Activated CD8-positive, alpha-beta memory T cell treated with anti-CD3 and anti-CD28 coated beads for 4 hours (primary cell): ENCODE results near the gene SLC24A4.
"Not testable (repeated sequence)": the region's sequence is repeated elsewhere in the genome, so short reads cannot be mapped to it uniquely, and the experiment has no call there.

Source experiments
- DNase-seq, 2 donors: peaks; one replicate each; pipeline ENCODE4 v3.0.0-alpha.2; 2020; ENCODE audit warnings: low read depth in 2 of 2

Gene SLC24A4

DNA sequence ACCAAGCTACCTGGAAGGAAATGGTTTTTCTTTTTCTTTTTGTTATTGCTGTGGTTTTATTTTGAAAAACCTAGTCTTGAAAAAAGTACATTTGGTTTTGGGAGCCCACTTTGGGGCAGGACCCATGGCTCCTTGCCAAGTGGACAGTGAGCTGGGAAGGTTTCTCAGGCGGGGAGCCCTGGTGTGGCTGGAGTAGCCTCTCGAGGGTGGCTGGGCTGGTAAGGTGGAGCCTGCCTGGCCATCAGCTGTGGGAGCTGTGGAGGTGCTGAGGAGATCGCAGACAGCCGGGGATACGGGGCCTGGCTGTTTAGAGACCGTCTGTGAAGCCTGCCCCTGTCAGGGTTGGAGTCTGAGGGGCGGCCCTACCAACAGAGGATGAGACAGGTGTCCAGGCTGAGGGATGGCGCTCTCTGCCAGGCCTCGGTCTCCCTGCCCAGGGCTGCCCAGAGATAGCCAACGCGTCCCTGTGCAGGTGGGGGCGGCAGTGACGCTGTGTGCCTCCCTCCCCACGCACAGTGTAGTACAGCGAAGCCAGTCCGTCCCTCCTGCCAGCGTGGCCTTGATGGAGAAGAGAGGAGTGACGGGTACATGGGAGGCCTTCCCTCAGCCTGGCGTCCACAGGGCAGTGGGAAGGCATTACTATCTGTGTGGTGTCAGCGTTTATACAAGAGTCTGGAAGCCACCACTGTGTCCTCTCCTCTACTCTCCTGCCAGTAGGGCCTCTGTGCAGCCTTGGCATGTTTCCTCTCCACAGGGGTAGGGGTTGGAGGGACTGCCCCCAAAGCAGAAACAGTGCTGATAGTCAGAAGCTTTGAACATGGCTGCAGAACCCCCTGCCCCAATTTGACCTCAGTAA lies 196.5 kb downstream of the SLC24A4 start:
- no peak for DNase-seq

DNA sequence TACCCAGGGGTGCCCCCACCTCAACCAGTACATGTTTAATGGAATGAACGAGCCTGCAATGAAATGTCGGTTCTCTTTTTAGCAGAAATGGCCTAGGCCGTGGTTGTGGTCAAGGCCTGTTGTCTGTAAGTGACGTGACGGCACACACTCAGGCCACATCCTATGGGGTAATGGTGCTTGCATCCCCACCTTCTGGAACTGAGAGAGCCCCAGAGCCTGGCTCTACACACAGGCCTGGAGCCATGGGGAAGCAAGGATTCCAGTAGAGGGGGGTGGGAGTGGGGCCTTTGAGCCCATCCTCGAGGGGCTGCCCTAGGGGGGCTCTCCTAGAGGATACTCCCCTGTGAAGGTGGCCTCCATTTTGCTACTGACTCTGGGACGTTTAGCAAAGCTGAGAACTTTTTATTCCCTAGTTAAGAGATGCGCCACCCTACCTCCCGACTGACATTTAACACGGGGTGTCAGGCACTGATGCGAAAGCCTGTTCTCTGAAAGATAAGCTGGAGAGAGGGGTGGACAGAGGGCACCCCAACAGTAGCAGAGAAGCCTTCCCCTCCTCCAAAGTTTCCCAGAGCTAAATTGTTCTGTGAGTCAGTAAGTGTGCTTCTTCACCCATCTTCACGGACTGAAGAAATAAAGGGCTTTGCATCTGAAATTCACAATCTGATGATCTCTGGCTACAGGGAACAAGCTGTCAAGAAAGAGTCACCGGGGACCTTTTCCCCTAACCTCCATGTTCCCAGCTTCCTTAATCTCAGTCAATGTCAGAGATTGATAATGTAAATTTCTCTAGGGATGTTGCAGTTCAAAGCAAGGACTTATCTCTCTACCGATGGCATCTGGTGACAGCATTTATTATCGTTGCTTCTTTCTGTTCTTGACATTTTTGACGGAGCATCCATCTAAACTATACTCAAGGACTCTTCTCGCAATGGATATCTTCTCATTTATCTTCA lies 197.4 kb downstream of the SLC24A4 start:
- DNase-seq = no peak

DNA sequence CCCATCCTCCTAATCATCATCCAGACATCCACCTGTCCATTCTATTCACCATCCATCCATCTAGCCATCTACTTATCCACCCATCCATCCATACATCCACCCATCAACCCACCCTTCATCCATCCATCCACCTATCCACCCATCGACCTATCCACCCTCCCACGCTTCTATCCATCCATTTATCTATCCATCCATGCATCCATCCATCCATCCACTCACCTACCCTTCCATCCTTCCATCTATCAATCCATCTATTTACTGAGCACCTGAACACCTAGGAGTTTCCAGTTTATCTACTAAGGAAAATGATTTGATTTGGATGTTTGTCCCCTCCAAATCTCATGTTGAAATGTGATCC lies 198.1 kb downstream of the SLC24A4 start:
- DNase-seq = no peak

DNA sequence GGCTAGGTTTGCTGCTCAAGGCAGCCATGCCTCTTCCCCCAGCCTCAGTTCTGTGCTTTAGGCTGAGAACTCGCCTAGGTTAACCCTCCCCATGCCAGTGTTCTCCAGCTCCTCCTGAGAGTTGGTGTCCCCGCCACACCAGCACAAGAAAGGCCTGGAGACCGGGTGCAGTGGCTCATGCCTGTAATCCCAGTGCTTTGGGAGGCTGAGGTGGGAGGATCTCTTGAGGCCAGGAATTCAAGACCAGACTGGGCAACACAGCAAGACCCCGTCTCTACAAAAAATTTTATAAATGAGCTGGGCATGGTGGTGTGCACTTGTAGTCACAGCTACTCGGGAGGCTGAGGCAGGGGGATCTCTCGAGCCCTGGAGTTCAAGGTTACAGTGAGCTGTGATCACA lies 200.8 kb downstream of the SLC24A4 start:
- DNase-seq = no peak

DNA sequence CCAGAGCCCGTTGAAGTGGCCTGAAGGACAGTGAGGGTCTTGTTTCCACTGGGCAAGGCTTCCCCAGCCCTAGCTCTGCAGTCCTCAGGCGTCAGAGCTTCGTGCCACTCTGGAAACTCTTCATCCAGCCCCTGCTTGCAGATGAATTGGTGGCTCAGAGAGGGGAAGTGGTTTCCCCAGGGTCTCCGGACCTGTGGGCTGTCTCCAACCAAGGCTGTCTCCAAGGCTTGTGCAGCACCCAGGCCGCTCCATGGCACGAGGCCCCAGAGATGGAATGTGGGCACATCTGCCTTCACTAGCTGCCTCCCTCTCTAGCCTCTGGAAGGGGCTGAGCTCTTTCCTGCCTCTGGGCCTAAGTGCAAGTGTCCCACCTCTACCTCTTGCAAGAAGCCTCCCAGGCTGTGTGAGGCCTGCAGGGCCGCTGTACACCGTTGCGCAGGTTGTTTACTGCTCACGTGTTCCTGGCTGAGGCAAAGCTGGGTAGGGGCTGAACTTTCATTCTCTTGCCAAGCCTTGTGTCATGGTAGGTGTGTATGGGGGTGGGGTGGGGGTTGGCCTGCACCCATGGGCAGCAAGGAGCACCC lies 201.7 kb downstream of the SLC24A4 start:
- no peak for DNase-seq

DNA sequence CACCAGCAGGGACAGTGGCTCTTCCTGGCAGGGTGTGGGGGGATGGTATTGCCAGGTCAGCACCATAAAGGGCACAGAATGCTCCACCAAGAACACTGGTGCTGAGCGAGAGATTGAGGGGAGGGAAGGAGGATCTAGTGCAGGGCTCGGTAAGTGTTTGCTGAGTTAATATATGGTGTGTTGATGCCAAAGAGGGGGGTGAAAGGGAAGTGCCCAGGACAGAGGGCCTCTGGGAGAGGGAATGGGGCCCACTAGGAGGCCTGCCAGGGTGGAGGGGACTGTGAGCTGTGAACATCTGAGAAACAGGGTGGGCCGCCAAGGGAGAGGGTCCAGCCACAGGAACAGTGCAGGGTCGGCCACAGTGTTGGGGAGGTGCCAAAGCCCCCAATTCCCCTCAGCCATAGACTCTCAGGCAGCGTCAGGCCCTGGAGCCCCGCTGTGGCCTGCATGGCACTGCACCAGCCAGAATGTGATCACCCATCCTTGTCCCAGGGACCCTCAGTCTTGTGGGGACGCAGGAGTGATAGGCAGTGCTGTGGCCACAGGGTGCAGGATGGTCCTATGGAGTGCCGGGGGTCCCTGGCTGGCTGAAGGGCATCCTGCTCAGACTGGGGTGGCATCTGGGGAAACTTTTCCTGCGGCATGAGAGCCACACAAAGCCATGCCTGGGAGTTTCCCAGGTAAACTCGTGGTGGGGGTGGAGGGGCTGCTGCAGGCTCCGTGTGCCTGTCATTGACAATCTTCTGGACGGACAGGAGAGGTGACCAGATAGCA lies 202.5 kb downstream of the SLC24A4 start:
- no peak for DNase-seq

DNA sequence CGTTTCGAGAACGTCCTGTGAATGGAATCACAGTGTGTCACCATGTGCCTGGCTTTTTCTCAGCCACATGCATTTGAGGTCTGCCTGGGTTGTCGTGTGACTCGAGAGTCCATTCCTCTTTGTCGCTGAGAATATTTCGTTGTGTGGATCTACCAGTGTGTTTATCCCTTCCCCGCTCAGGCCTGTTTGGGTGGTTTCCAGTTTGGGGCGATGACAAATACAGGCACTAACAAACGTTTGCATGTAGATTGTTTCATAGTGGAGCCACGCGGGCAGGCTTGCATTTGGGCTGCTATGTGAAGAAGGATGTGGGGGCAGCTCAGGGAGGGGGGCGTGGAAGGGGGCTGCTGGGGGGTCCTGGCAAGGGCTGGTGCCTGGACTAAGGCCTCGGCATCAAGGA lies 204.8 kb downstream of the SLC24A4 start:
- DNase-seq = no peak

DNA sequence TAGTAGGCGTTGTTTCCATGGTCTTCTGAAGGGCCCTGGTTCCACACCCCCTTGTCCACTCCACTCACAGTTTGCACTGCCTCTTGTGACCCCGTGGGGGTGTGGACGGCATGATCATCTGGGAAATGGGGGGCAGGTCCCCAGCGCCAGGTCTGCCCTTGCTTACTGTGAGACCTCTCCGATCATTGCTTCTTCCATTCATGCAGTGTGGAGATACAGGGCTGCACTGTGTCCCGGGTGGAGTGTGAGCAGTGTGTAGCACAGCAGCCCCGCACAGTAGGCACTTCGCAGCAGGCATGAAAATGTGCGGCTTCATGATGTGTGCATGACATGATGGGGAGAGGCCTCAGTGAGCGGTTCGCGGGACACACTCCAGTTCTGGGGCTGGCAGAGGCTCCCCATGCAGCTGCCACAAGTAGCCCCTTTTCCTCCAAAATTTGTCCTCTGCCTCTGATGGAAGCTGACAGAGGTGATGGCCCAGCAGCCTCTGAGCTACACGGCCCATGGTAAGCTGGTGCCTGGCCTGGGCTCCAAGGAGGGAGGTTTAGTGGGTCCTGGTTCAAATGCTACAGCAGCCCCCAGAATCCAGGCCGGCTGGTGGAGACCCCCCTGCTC lies 205.6 kb downstream of the SLC24A4 start:
- DNase-seq = no peak

DNA sequence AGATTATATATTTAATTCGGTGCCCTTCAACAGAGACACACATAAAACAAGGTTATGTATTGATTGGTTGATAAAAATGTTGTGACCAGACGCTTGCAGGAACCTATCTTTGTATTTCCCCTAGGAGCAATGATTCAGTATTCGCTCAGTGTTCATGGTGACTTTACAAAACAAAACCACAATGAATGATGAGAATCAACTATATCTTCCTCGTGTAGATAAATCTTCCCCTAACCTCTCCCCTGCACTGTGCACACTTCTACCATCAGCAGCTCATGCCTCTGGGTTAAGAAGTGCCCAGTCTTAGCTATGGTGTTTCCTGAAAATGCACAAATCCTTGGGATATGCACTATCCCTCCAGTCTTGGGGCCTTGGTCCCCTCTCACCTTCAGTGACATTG lies 206.9 kb downstream of the SLC24A4 start:
- DNase-seq = no peak

DNA sequence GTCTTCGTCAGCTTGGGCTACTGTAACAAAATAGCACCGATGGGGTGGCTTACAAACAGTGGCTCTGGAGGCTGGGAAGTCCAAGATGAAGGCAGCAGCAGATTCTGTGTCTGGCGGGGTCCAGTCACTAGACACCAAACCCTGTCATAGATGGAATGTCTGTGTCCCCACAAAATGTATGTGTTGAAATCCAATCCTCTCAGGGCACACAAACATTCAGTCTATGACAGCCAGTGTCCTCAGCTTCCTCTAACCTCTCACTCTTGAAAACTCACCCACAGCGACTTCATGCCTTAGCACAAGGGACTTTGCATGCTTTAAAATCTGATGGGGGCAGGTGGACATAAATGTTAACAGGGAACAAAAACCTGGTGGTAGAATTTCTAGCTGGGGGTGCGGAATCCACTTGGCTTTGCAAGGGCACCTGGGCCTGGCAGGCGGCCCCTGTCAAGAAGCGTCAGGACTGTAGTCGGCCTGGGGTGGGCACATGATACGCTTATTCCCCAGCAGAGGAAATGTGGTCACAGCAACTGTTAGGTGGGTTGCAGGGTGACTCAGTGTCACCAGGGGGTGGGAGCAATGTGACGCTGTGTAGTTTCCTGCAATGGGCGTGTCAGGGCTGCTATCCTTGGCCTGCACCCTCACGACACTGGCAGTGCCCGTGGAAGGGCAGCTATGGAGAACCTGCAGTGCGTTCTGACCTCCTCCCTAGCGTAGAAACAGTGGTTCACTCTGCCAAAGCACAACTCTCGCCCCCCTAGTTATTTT lies 208.3 kb downstream of the SLC24A4 start:
- DNase-seq = peak; percentile 82 to 85

DNA sequence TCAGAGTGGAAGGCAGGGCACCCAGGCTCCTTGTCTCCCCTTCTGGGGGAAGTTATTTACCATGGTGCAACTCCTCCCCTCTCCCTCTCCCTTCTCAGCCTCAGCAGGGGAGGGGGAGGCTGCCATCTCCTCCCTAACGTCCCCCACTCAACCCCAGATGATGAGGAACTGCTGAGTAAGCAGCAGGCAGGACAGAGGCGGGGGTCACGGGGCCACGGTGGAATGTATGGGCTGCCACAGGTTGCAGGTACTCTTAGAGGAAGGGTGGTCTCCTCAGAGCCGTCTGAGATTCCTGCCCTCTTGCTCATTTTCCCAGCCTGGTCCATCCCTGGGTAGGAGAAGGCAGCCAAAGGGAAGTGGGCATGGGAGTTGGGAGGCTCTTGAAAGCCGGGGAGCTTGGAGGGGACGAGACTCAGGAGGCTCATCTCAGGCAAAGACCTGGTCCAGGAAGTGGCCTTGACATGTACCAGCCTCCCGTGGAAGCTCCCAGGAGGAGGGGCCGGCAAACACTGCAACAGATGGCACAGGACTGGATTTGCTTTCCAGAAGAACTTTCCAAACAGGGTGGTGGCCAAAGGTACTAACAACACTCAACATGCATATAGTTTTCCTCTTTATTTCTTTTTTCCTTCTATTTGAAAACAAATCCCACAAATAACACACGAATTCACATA lies 209.7 kb downstream of the SLC24A4 start:
- no peak for DNase-seq

DNA sequence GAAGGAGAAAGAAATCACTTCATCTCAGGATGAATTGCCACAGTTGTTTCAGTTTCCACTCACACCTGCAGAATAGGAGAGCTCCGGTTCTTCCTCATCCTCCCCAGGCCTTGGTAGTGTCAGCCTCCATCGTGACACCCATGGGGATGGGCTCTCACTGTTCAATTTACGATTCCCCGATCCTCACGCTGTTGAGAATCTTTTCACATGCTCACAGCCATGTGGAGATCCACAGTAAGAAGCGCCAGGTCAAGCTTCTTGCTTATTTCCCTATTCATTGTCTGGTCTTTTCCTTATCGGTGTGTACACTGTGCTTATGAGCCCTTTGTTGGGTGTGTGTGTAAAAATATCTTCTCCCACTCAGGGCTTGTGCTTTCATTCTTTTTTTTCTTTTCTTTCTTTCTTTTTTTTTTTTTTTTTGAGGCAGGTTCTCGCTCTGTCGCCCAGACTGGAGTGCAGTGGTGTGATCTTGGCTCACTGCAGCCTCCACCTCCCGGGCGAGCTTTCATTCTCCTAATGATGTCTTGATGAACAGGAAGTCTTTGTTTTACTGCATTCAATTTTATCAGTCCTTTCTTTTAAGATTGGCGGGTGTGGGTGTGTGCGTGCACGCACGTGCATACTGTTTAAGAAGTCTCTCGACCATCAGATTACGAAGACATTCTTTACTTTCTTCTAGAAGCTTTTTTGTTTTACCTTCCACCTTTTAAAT lies 212.1 kb downstream of the SLC24A4 start:
- no peak for DNase-seq

DNA sequence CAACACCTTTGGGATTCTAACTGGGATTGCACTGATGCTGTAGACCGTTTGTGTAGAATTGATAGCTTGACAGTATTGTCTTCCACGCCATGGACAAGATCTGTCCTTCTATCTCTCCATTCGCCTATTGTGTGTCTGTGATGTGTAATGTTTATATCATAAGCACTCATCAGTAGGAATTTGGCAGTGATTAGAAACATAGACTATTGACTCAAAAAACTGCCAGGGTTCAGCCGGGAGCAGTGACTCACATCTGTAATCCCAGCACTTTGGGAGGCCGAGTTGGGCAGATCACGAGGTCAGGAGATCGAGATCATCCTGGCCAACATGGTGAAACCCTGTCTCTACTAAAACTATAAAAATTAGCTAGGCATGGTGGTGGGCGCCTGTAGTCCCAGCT lies 213.3 kb downstream of the SLC24A4 start:
- not testable (repeated sequence) for DNase-seq

DNA sequence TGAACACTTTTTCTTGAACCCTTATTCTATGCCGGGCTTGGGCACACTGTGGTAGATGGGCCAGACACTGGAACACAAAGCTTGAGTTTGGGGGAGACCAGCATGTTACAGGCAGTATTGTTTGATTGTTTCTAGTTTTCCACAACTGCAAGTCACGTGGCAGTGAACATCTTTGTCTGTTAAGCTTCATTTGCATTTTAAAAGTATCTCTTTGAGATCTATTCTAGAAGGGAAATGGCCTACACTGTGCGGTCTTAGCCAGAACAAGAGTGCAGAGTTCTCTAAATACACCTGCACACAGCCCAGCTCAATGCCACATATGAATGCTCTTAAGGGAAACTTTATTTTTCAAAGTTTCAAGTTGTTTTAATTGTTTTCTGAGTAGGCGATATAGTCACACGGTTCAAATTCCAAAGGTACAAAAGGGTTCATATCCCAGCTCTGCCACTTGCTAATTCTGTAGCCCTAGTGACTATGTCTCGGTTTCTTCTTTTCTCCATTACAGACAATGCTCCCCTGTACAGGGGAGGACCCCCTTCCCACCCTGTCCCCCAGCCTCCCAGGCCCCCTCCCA lies 215.5 kb downstream of the SLC24A4 start:
- no peak for DNase-seq

DNA sequence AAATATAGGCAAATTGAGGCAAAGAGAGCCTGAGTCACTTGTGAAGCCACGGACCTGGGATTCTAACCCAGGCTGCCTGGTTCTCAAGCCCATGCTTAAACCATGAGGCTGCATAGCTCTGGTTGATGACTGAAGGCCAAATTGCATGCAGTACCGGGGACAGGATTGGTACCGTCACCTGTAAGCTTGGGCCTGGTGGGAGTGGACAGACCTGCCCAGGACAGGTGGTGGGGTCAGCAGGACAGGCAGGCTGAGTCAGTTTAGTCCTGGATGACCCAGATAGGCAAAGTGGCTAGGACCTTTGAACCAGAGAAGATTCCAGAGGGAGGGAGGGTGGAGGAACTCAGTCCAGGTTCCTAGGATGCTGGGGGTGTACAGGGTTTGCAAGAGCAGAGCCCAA lies 216.5 kb downstream of the SLC24A4 start:
- no peak for DNase-seq

DNA sequence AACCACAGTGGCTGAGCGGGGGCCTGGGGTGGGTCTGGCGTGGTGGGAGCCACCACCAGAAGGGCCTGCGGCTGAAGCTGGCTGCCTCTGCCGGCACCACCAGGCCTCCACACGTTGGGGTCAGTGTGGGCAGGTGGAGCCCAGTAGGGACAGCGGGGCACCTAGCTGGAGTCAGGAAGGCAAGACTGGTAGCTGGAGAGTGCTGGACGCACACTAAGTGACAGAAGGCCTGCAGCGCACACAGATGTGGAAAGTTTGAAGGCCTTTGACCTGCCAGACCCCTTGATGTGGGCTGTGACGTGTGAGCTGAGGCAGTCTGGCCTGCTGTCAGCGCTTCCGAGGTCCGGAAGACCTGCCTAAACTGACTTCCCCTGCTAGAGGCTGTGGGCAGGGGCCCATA lies 216.9 kb downstream of the SLC24A4 start:
- no peak for DNase-seq

DNA sequence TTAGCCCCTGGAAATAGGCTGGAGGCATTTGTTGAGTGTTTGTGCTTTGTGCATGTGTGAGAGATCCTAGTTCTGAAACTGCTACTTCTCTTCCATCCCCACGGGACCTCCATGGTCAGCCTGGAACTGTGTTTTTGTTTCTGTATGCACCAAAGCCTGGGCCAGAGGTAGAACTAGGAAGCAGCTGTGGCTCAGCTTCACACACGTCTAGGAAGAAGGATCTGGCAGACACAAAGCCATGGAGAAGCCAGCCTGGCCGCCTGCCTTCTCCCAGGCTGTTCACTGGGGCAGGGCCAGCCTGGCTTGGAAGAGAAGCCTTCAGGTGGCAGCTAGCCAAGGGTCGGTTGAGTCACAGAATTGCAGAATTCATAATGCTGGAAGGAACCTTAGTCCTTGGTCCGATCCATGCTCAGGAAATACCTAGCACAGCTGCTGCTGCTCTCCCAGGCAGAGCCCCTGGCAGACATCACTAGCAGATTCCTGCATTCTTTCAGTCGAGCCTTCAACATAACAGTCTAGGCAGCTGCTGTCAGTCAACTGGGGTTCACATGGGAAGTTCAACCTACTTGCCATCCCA lies 217.6 kb downstream of the SLC24A4 start:
- no peak for DNase-seq

DNA sequence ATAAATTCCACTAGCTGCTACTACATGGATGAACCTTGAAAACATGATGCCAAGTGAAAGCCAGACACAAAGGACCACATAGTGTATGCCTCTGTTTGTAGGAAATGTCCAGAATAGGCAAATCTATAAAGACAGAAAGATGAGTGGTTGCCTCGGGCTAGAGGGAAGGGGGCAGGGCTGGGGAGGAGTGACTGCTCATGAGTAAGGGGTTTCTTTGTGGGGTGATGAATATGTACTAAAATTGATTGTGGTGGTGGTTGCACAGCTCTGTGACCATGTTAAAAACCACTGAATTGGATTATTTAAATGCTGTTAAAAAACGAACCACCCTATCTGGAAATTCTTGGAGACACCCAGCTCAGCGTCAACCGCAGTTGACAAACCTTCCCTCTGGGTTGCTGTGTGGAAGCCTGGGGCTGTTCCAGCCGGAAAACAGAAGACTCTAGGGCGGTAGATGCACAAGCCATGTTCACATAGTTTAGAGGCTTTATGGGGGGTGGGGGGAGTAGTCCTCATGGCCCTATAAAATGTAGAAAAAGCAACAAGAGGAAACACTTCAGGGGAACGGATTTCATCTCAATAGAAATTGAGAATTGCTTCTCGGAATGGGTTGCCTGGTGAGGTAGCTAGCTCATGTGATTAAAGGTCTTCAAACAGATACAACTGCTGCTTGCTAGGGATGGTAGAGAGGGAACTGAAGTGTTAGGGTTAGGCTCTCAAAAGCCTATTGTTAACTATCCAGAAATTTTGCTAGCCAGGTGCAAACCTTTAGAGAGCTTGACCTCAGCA lies 220.0 kb downstream of the SLC24A4 start:
- DNase-seq = no peak
